Activated CD8-positive, alpha-beta memory T cell treated with anti-CD3 and anti-CD28 coated beads, Interleukin-2, amount 50 U/mL, for 24 hours (primary cell): ENCODE data around the gene GNB1.
"Not testable (repeated sequence)": the region's sequence is repeated elsewhere in the genome, so short reads cannot be mapped to it uniquely, and the experiment has no call there.

ENCODE experiments used
- DNase-seq: peaks from one replicate; pipeline ENCODE4 v3.0.0-alpha.2; 2020; ENCODE audit errors: extremely low read depth

Gene GNB1

GRCh38 chr1:1890506-1891348, at the start of gene GNB1:
Gene GNB1 (minus strand): TSS chr1:1891087. CDS start chr1:1825453, 65,634 bp downstream.
- peak; percentile 58 for DNase-seq

GRCh38 chr1:1940123-1940425, 49.2 kb upstream of the GNB1 start:
- no peak for DNase-seq

GRCh38 chr1:1939296-1940122, 48.6 kb upstream of the GNB1 start:
- DNase-seq: no peak

- DNase-seq: no peak
Measured at GRCh38 chr1:1938613-1939295, 47.9 kb upstream of the GNB1 start.

GRCh38 chr1:1938276-1938573, 47.3 kb upstream of the GNB1 start:
- DNase-seq: no peak

- DNase-seq: no peak
Measured at GRCh38 chr1:1937549-1938275, 46.8 kb upstream of the GNB1 start.

GRCh38 chr1:1937061-1937460, 46.2 kb upstream of the GNB1 start:
- DNase-seq: no peak

GRCh38 chr1:1934848-1935247, 44.0 kb upstream of the GNB1 start:
- not testable (repeated sequence) for DNase-seq

GRCh38 chr1:1929639-1930545, 39.0 kb upstream of the GNB1 start:
- DNase-seq: no peak

GRCh38 chr1:1929102-1929638, 38.3 kb upstream of the GNB1 start:
- DNase-seq: no peak

- DNase-seq: no peak
Measured at GRCh38 chr1:1928231-1929101, 37.6 kb upstream of the GNB1 start.

- DNase-seq: no peak
Measured at GRCh38 chr1:1927751-1928150, 36.9 kb upstream of the GNB1 start.

- no peak for DNase-seq
Measured at GRCh38 chr1:1926886-1927660, 36.2 kb upstream of the GNB1 start.

GRCh38 chr1:1926346-1926811, 35.5 kb upstream of the GNB1 start:
- no peak for DNase-seq

- no peak for DNase-seq
Measured at GRCh38 chr1:1925437-1926345, 34.8 kb upstream of the GNB1 start.

- DNase-seq: no peak
Measured at GRCh38 chr1:1924849-1925248, 34.0 kb upstream of the GNB1 start.

GRCh38 chr1:1924386-1924785, 33.5 kb upstream of the GNB1 start:
- no peak for DNase-seq
